Testis (tissue), 2 donors: ENCODE measurements around the gene MTTP.

ENCODE experiments used
- POLR2A ChIP-seq: fragments of 450-650 bp; IDR thresholded peaks from one replicate; pipeline ENCODE4 v1.6.1; 2017; ENCODE audit warnings: antibody characterized with exemption, mild to moderate bottlenecking, moderate library complexity
- TF ChIP-seq, protein P1 (sequence below), 3 experiments: fragments of 450-650 bp in 2 of 3; fragments of 200-600 bp in 1 of 3; sonication (generic) in 1 of 3; IDR thresholded peaks; one replicate each; pipeline ENCODE4 v1.5.1; 2016 to 2019; ENCODE audit warnings: antibody characterized with exemption in 3 of 3, mild to moderate bottlenecking in 2 of 3, moderate library complexity in 1 of 3

DNA sequence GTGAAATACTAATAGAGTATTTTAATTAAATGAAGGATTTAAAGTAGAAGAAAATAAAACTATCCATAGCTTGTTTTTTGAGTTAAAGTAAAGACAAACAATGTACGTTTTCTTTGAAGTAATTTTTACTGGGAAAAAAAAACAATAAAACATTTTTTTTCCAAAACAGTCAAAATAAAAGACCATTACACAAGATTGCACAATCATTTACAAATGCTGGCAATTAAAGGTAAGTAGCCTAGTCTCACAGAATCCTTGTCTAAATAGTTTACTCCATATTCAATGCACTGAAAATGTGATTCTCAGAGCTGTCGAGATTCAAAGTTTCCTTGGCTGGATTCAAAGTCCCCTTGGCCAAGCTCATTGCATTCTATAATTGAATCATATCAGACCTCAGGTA, 61.8 kb downstream of the MTTP start:
- no peak for TF ChIP-seq POLR2A
- TF ChIP-seq, protein P1, sequence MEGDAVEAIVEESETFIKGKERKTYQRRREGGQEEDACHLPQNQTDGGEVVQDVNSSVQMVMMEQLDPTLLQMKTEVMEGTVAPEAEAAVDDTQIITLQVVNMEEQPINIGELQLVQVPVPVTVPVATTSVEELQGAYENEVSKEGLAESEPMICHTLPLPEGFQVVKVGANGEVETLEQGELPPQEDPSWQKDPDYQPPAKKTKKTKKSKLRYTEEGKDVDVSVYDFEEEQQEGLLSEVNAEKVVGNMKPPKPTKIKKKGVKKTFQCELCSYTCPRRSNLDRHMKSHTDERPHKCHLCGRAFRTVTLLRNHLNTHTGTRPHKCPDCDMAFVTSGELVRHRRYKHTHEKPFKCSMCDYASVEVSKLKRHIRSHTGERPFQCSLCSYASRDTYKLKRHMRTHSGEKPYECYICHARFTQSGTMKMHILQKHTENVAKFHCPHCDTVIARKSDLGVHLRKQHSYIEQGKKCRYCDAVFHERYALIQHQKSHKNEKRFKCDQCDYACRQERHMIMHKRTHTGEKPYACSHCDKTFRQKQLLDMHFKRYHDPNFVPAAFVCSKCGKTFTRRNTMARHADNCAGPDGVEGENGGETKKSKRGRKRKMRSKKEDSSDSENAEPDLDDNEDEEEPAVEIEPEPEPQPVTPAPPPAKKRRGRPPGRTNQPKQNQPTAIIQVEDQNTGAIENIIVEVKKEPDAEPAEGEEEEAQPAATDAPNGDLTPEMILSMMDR (IDR thresholded peaks at IDR 0.05), result no peak
